Lower lobe of right lung (tissue), 2 donors: ENCODE data around the gene TIGD6. TPM values are rescaled to one million over a fixed set of nuclear protein-coding genes. Genes with fewer than 3 reads are reported as not detected.
"Not testable (repeated sequence)": the region's sequence is repeated elsewhere in the genome, so short reads cannot be mapped to it uniquely, and the experiment has no call there.

Experiments
- ATAC-seq, 2 donors: fragments of 200-7000 bp; cut with Tn5 transposase; one replicate each; pipeline ENCODE4 v1.9.1; 2020 to 2022; ENCODE audit warnings: mild to moderate bottlenecking in 2 of 2, moderate library complexity in 2 of 2
- DNase-seq: peaks from one replicate; pipeline ENCODE4 v3.0.0-alpha.2; 2020
- H3K27ac ChIP-seq: fragments of 200-600 bp; one replicate; pipeline ENCODE4 v1.8.0; 2022
- H3K27me3 ChIP-seq: fragments of 200-600 bp; one replicate; pipeline ENCODE4 v1.8.0; 2022; ENCODE audit warnings: low read depth
- H3K36me3 ChIP-seq: fragments of 200-600 bp; one replicate; pipeline ENCODE4 v1.8.0; 2022; ENCODE audit warnings: mild to moderate bottlenecking
- H3K4me1 ChIP-seq: fragments of 200-600 bp; one replicate; pipeline ENCODE4 v1.8.0; 2022
- H3K4me3 ChIP-seq: fragments of 200-600 bp; one replicate; pipeline ENCODE4 v1.8.0; 2022; ENCODE audit warnings: mild to moderate bottlenecking
- H3K9me3 ChIP-seq: fragments of 200-600 bp; one replicate; pipeline ENCODE4 v1.8.0; 2022
- CTCF ChIP-seq: fragments of 200-600 bp; IDR thresholded peaks from one replicate; pipeline ENCODE4 v1.8.0; 2022; ENCODE audit warnings: antibody characterized with exemption, mild to moderate bottlenecking
- intact Hi-C: fragments of 100-400 bp; cut with DNase I; formaldehyde crosslinking; loops from one replicate; pipeline ENCODE4 v1.11.0; 2022
- total RNA-seq: library from RNA; stranded (reverse); fragmentation: NEBNext Ultra II Directional; extraction: Animal tissue kit (Norgen Biotek cat#: 25700); gene quantifications from one replicate; pipeline ENCODE4 v1.2.1, GENCODE V29; 2021
- donor health status: DM: no; HTN: yes; CAD: no; lungs with severe emphysema.

The TIGD6 gene
- total RNA-seq, 1 donor from 2014 or later = 4.8 TPM

- no peak for TF ChIP-seq CTCF
- intact Hi-C loops = no loop called here
- Histone ChIP-seq H3K4me3 (no peak overlapping the region), H3K27me3 (no peaks in the 10 kb centered on the region), H3K9me3 (no peaks in the 10 kb centered on the region), H3K36me3 (peaks cover 98% of the 10 kb centered on the region), H3K4me1 (no peaks in the 10 kb centered on the region), H3K27ac (no peak overlapping the region)
- DNase-seq (no peak), ATAC-seq (no peak)
Observed at GRCh38 chr5:150034662-150035061, 34.2 kb upstream of the TIGD6 start.

GRCh38 chr5:150033334-150033733 lies 32.9 kb upstream of the TIGD6 start:
- Histone ChIP-seq H3K27ac (no peak overlapping the region), H3K4me1 (no peaks in the 10 kb centered on the region), H3K27me3 (no peaks in the 10 kb centered on the region), H3K9me3 (no peaks in the 10 kb centered on the region), H3K4me3 (no peak overlapping the region), H3K36me3 (peaks cover 99% of the 10 kb centered on the region)
- no peak for DNase-seq
- intact Hi-C loops = no loop called here
- TF ChIP-seq CTCF = no peak
- no peak for ATAC-seq

- not testable (repeated sequence) for ATAC-seq
- H3K36me3 ChIP-seq = peaks cover 98% of the 10 kb centered on the region
Observed at GRCh38 chr5:150028047-150028446, 27.6 kb upstream of the TIGD6 start.

GRCh38 chr5:150026682-150027172 lies 26.3 kb upstream of the TIGD6 start:
- intact Hi-C loops = no loop called here
- no peaks in the 10 kb centered on the region for H3K27me3 ChIP-seq
- H3K4me1 ChIP-seq = peaks cover 23% of the 10 kb centered on the region
- TF ChIP-seq CTCF = no peak
- no peaks in the 10 kb centered on the region for H3K9me3 ChIP-seq
- no peak overlapping the region for H3K27ac ChIP-seq
- no peak overlapping the region for H3K4me3 ChIP-seq
- ATAC-seq = no peak
- DNase-seq = no peak
- H3K36me3 ChIP-seq = peaks cover 96% of the 10 kb centered on the region

More at GRCh38 chr5:150028047-150028446, 27.6 kb upstream of the TIGD6 start:
- DNase-seq, H3K4me3 ChIP-seq, H3K27me3 ChIP-seq, H3K9me3 ChIP-seq, H3K4me1 ChIP-seq, H3K27ac ChIP-seq, intact Hi-C loops: not testable (repeated sequence)

- no peak for TF ChIP-seq CTCF
- H3K27ac ChIP-seq = peak overlapping the region; percentile 20
- peak in 1 of 2 donors; percentile 28 for ATAC-seq
- no peak overlapping the region for H3K4me3 ChIP-seq
- no peaks in the 10 kb centered on the region for H3K9me3 ChIP-seq
- intact Hi-C loops = no loop called here
- peaks cover 96% of the 10 kb centered on the region for H3K36me3 ChIP-seq
- peaks cover 25% of the 10 kb centered on the region for H3K4me1 ChIP-seq
- no peaks in the 10 kb centered on the region for H3K27me3 ChIP-seq
- DNase-seq = no peak
Observed at GRCh38 chr5:150024346-150024984, 24.0 kb upstream of the TIGD6 start.

GRCh38 chr5:150023136-150023535 lies 22.7 kb upstream of the TIGD6 start:
- DNase-seq (no peak), ATAC-seq (no peak)
- H3K27ac ChIP-seq = no peak overlapping the region
- intact Hi-C loops = no loop called here
- H3K9me3 ChIP-seq = no peaks in the 10 kb centered on the region
- H3K4me3 ChIP-seq = no peak overlapping the region
- peaks cover 25% of the 10 kb centered on the region for H3K4me1 ChIP-seq
- no peaks in the 10 kb centered on the region for H3K27me3 ChIP-seq
- peaks cover 98% of the 10 kb centered on the region for H3K36me3 ChIP-seq
- no peak for TF ChIP-seq CTCF
